ENCODE results near the gene CORO7.
A peak's percentile ranks its signal among the peaks of the same experiment; 100 is the strongest.

- TF ChIP-seq CTCF (IDR thresholded peaks at IDR 0.05) (peak in 1 of 6 experiments; percentile 9), POLR2A (IDR thresholded peaks at IDR 0.05) (peak in 1 of 2 donors; percentile 54)
These were observed 109.0 kb downstream of the CORO7 start for GRCh38 chr16:4307215-4308037.
